ENCODE results near the gene ELMO1.
A peak's percentile ranks its signal among the peaks of the same experiment; 100 is the strongest.

Gene ELMO1

GRCh38 chr7:37342176-37342687 is 106.4 kb downstream of the ELMO1 start:
- DNase-seq: no peak

GRCh38 chr7:37341033-37341630 is 107.5 kb downstream of the ELMO1 start:
- DNase-seq: peak; percentile 33

- no peak for DNase-seq
These were observed 109.7 kb downstream of the ELMO1 start for GRCh38 chr7:37338966-37339365.

GRCh38 chr7:37337522-37337921 is 111.1 kb downstream of the ELMO1 start:
- no peak for DNase-seq

- DNase-seq: peak; percentile 49
These were observed 112.4 kb downstream of the ELMO1 start for GRCh38 chr7:37336259-37336658.

GRCh38 chr7:37333075-37333474 is 115.6 kb downstream of the ELMO1 start:
- no peak for DNase-seq

GRCh38 chr7:37332243-37333016 is 116.2 kb downstream of the ELMO1 start:
- no peak for DNase-seq

- no peak for DNase-seq
These were observed 117.9 kb downstream of the ELMO1 start for GRCh38 chr7:37330775-37331174.

- no peak for DNase-seq
These were observed 118.7 kb downstream of the ELMO1 start for GRCh38 chr7:37329940-37330339.

- DNase-seq: no peak
These were observed 121.4 kb downstream of the ELMO1 start for GRCh38 chr7:37327288-37327687.

GRCh38 chr7:37323966-37324365 is 124.7 kb downstream of the ELMO1 start:
- no peak for DNase-seq

- no peak for DNase-seq
These were observed 125.8 kb downstream of the ELMO1 start for GRCh38 chr7:37322831-37323230.

- no peak for DNase-seq
These were observed 127.7 kb downstream of the ELMO1 start for GRCh38 chr7:37320848-37321468.

GRCh38 chr7:37320140-37320847 is 128.4 kb downstream of the ELMO1 start:
- DNase-seq: no peak

GRCh38 chr7:37318541-37318940 is 130.1 kb downstream of the ELMO1 start:
- DNase-seq: peak; percentile 43

GRCh38 chr7:37315772-37316715 is 132.6 kb downstream of the ELMO1 start:
- no peak for DNase-seq

- no peak for DNase-seq
These were observed 136.1 kb downstream of the ELMO1 start for GRCh38 chr7:37312608-37313007.

- DNase-seq: peak; percentile 42
These were observed 137.3 kb downstream of the ELMO1 start for GRCh38 chr7:37311355-37311754.

GRCh38 chr7:37310327-37311080 is 138.2 kb downstream of the ELMO1 start:
- peak; percentile 56 for DNase-seq

- no peak for DNase-seq
These were observed 139.2 kb downstream of the ELMO1 start for GRCh38 chr7:37309493-37309892.

- no peak for DNase-seq
These were observed 143.7 kb downstream of the ELMO1 start for GRCh38 chr7:37304921-37305320.

Measured in CD4-positive, alpha-beta T cell treated with Interleukin-12 subunit alpha and Interleukin-12 subunit beta, for 1 hour (primary cell).